ENCODE results near the gene SMARCC1. TPM values are rescaled to one million over a fixed set of nuclear protein-coding genes. Genes with fewer than 3 reads are reported as not detected.
"Not testable (repeated sequence)": the region's sequence is repeated elsewhere in the genome, so short reads cannot be mapped to it uniquely, and the experiment has no call there.

The SMARCC1 gene
- total RNA-seq: 99.6 and 113 TPM in 2 replicates
- long read RNA-seq, partial matches to known transcripts: 39 of 66 reads
- long read RNA-seq, other reads (novel, unspliced or antisense): 27 of 66 reads

GRCh38 chr3:47781685-47782445, at the start of gene SMARCC1:
Gene SMARCC1, minus strand, starts transcription at chr3:47781893. Its CDS starts 96 bp downstream, at chr3:47781797.
- DNase-seq (ENCODE audit: extremely low spot score, unreplicated experiment): peak; percentile 100
- H3K9me3 Mint-ChIP-seq (ENCODE audit: unreplicated experiment): no peaks in the 10 kb centered on the region
- H3K27me3 Mint-ChIP-seq (ENCODE audit: unreplicated experiment): no peaks in the 10 kb centered on the region
- H3K4me3 Mint-ChIP-seq (ENCODE audit: unreplicated experiment): peak within 1 kb of the TSS; percentile 95
- no peaks in the 10 kb centered on the region for H3K36me3 Mint-ChIP-seq (ENCODE audit: unreplicated experiment)
- TF ChIP-seq, protein P1, sequence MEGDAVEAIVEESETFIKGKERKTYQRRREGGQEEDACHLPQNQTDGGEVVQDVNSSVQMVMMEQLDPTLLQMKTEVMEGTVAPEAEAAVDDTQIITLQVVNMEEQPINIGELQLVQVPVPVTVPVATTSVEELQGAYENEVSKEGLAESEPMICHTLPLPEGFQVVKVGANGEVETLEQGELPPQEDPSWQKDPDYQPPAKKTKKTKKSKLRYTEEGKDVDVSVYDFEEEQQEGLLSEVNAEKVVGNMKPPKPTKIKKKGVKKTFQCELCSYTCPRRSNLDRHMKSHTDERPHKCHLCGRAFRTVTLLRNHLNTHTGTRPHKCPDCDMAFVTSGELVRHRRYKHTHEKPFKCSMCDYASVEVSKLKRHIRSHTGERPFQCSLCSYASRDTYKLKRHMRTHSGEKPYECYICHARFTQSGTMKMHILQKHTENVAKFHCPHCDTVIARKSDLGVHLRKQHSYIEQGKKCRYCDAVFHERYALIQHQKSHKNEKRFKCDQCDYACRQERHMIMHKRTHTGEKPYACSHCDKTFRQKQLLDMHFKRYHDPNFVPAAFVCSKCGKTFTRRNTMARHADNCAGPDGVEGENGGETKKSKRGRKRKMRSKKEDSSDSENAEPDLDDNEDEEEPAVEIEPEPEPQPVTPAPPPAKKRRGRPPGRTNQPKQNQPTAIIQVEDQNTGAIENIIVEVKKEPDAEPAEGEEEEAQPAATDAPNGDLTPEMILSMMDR (IDR thresholded peaks at IDR 0.05): no peak
- peaks cover 21% of the 10 kb centered on the region for H3K4me1 Mint-ChIP-seq (ENCODE audit: unreplicated experiment)
- H3K27ac Mint-ChIP-seq (ENCODE audit: unreplicated experiment): peak within 1 kb of the TSS; percentile 98

GRCh38 chr3:47829482-47829881, 47.8 kb upstream of the SMARCC1 start:
- H3K27me3 Mint-ChIP-seq (ENCODE audit: unreplicated experiment); H3K9me3 Mint-ChIP-seq (ENCODE audit: unreplicated experiment); H3K4me3 Mint-ChIP-seq (ENCODE audit: unreplicated experiment); DNase-seq (ENCODE audit: extremely low spot score, unreplicated experiment); H3K27ac Mint-ChIP-seq (ENCODE audit: unreplicated experiment): not testable (repeated sequence)
- H3K36me3 Mint-ChIP-seq (ENCODE audit: unreplicated experiment): peaks cover 40% of the 10 kb centered on the region
- peaks cover 22% of the 10 kb centered on the region for H3K4me1 Mint-ChIP-seq (ENCODE audit: unreplicated experiment)

DNA sequence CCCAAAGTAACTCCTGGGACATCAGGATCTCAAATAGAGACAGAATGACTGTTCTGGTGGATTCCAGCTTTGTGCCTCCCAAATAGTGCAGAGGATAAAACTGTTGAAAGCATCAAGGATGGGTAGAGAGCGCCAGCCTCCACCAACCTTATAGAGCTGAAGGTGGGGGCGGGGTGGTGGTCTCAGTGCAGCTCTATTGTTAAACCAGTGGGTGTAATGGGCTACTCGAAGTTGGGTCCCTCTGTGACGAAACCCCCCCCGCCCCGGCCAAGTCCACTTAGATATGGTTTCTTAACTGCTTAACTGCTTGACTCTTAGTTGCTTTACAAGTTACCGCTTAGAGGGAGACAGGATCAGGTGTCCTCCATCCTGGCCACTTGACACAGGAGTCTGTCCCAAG, 43.9 kb upstream of the SMARCC1 start:
- no peaks in the 10 kb centered on the region for H3K9me3 Mint-ChIP-seq (ENCODE audit: unreplicated experiment)
- DNase-seq (ENCODE audit: extremely low spot score, unreplicated experiment): no peak
- H3K27ac Mint-ChIP-seq (ENCODE audit: unreplicated experiment): peak overlapping the region; percentile 80
- TF ChIP-seq, protein P1 (IDR thresholded peaks at IDR 0.05): no peak
- peak overlapping the region; percentile 85 for H3K4me3 Mint-ChIP-seq (ENCODE audit: unreplicated experiment)
- no peaks in the 10 kb centered on the region for H3K27me3 Mint-ChIP-seq (ENCODE audit: unreplicated experiment)
- H3K36me3 Mint-ChIP-seq (ENCODE audit: unreplicated experiment): peaks cover 23% of the 10 kb centered on the region
- H3K4me1 Mint-ChIP-seq (ENCODE audit: unreplicated experiment): peaks cover 24% of the 10 kb centered on the region

DNA sequence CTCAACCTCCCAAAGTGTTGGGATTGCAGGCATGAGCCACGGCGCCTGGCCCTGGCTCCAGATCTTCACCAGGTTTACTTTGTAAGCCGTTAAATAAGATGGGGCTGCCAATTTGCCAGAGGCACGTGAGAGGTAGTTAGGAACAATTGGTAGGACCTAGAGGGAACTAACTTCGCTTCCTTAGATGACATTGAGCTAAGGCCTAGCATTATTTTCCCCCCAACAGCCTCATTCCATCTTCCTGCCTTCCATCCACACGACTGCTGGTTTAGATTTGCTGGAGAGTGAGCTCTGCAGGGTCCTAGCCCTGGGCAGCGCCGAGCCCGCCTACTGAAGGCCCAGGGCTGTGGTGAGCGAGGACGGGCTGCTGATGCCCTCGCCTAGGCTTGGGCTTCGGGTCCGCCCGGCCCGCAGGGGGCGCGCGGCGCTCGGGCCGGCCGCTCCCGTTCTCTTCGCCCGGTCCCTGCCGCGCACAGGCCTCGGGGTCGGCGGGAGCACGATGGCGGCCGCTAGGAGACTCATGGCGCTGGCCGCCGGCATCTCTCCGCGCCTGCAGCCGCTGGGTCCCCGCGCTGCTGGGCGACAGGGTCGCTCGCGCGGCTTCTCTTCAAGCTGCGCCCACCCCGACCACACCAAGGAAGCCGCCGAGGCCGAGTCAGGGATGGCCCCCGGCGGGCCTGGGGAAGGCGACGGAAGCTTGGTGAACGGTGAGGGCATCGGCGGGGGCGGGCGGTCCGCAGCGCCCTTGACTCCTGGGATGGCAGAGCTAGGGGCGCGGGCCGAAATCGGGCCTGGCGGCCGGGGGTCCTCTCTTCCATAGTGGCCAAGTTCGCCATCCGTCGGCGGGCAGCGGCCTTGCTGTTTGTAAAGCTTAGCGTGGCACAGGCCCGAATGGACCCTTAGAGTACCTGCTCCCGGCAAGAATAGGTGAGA, 43.1 kb upstream of the SMARCC1 start:
- Mint-ChIP-seq H3K4me1 (ENCODE audit: unreplicated experiment) (peaks cover 24% of the 10 kb centered on the region), H3K27me3 (ENCODE audit: unreplicated experiment) (no peaks in the 10 kb centered on the region), H3K4me3 (ENCODE audit: unreplicated experiment) (peak overlapping the region; percentile 85), H3K27ac (ENCODE audit: unreplicated experiment) (peak overlapping the region; percentile 86), H3K36me3 (ENCODE audit: unreplicated experiment) (peaks cover 23% of the 10 kb centered on the region), H3K9me3 (ENCODE audit: unreplicated experiment) (no peaks in the 10 kb centered on the region)
- peak; percentile 95 for DNase-seq (ENCODE audit: extremely low spot score, unreplicated experiment)
- TF ChIP-seq, protein P1 (IDR thresholded peaks at IDR 0.05): peak; percentile 93

GRCh38 chr3:47817609-47818008, 35.9 kb upstream of the SMARCC1 start:
- no peaks in the 10 kb centered on the region for H3K27me3 Mint-ChIP-seq (ENCODE audit: unreplicated experiment)
- TF ChIP-seq, protein P1 (IDR thresholded peaks at IDR 0.05): no peak
- no peak overlapping the region for H3K4me3 Mint-ChIP-seq (ENCODE audit: unreplicated experiment)

More at GRCh38 chr3:47817609-47818008, 35.9 kb upstream of the SMARCC1 start:
- Mint-ChIP-seq H3K36me3 (ENCODE audit: unreplicated experiment) (peaks cover 16% of the 10 kb centered on the region), H3K9me3 (ENCODE audit: unreplicated experiment) (no peaks in the 10 kb centered on the region), H3K4me1 (ENCODE audit: unreplicated experiment) (no peaks in the 10 kb centered on the region), H3K27ac (ENCODE audit: unreplicated experiment) (no peak overlapping the region)
- DNase-seq (ENCODE audit: extremely low spot score, unreplicated experiment): no peak
